ENCODE measurements around the gene SAFB. TPM values are rescaled to one million over a fixed set of nuclear protein-coding genes. Genes with fewer than 3 reads are reported as not detected.
A peak's percentile ranks its signal among the peaks of the same experiment; 100 is the strongest.

Gene SAFB
- total RNA-seq, result 100 to 1,000 TPM; 119 to 124 TPM

- ATAC-seq (replicated peaks), result peak; percentile 91
- Mint-ChIP-seq H3K4me3 (peak within 1 kb of the TSS; percentile 99), H3K9me3 (no peaks in the 10 kb centered on the region), H3K4me1 (peaks cover 46% of the 10 kb centered on the region), H3K27me3 (no peaks in the 10 kb centered on the region), H3K27ac (peak within 1 kb of the TSS; percentile 100), H3K36me3 (ENCODE audit: low read depth) (peaks cover 98% of the 10 kb centered on the region)
Measured at GRCh38 chr19:5622465-5623396, at the start of gene SAFB, which contains the start of gene SAFB2. TSS of gene SAFB (plus strand) at chr19:5623083. CDS start at chr19:5623206, 123 bp downstream. TSS of gene SAFB2 (minus strand) at chr19:5622776. CDS start at chr19:5622715, 61 bp downstream.

GRCh38 chr19:5575590-5575989 lies 47.3 kb upstream of the SAFB start:
- peak; percentile 18 for ATAC-seq (replicated peaks)
- H3K4me1 Mint-ChIP-seq, result peaks cover 8% of the 10 kb centered on the region
- H3K27ac Mint-ChIP-seq, result no peak overlapping the region

GRCh38 chr19:5578097-5578846 lies 44.6 kb upstream of the SAFB start:
- no peaks in the 10 kb centered on the region for H3K36me3 Mint-ChIP-seq (ENCODE audit: low read depth)
- H3K4me1 Mint-ChIP-seq, result peaks cover 8% of the 10 kb centered on the region
- H3K4me3 Mint-ChIP-seq, result no peak overlapping the region
- no peak overlapping the region for H3K27ac Mint-ChIP-seq
- no peaks in the 10 kb centered on the region for H3K27me3 Mint-ChIP-seq
- no peaks in the 10 kb centered on the region for H3K9me3 Mint-ChIP-seq
- ATAC-seq (replicated peaks), result peak; percentile 84

More at GRCh38 chr19:5575590-5575989, 47.3 kb upstream of the SAFB start:
- H3K9me3 Mint-ChIP-seq, result no peaks in the 10 kb centered on the region
- H3K27me3 Mint-ChIP-seq, result no peaks in the 10 kb centered on the region
- no peak overlapping the region for H3K4me3 Mint-ChIP-seq
- H3K36me3 Mint-ChIP-seq (ENCODE audit: low read depth), result no peaks in the 10 kb centered on the region

GRCh38 chr19:5579286-5579685 lies 43.6 kb upstream of the SAFB start:
- Mint-ChIP-seq H3K27me3 (no peaks in the 10 kb centered on the region), H3K4me3 (no peak overlapping the region), H3K4me1 (peaks cover 8% of the 10 kb centered on the region), H3K27ac (no peak overlapping the region), H3K9me3 (no peaks in the 10 kb centered on the region), H3K36me3 (ENCODE audit: low read depth) (peaks cover 5% of the 10 kb centered on the region)
- ATAC-seq (replicated peaks), result no peak

- H3K36me3 Mint-ChIP-seq (ENCODE audit: low read depth), result peaks cover 5% of the 10 kb centered on the region
- no peak for ATAC-seq (replicated peaks)
- no peak overlapping the region for H3K4me3 Mint-ChIP-seq
- no peaks in the 10 kb centered on the region for H3K27me3 Mint-ChIP-seq
- peaks cover 8% of the 10 kb centered on the region for H3K4me1 Mint-ChIP-seq
- no peaks in the 10 kb centered on the region for H3K9me3 Mint-ChIP-seq
- no peak overlapping the region for H3K27ac Mint-ChIP-seq
Measured at GRCh38 chr19:5579697-5580096, 43.2 kb upstream of the SAFB start.

- no peak for ATAC-seq (replicated peaks)
- Mint-ChIP-seq H3K9me3 (no peaks in the 10 kb centered on the region), H3K4me1 (peaks cover 8% of the 10 kb centered on the region)
Measured at GRCh38 chr19:5580161-5580571, 42.7 kb upstream of the SAFB start.

GRCh38 chr19:5585461-5586299 lies 37.2 kb upstream of the SAFB start:
- Mint-ChIP-seq H3K4me3 (peak overlapping the region; percentile 72), H3K4me1 (peaks cover 9% of the 10 kb centered on the region), H3K27me3 (no peaks in the 10 kb centered on the region), H3K27ac (peak overlapping the region; percentile 87), H3K9me3 (no peaks in the 10 kb centered on the region), H3K36me3 (ENCODE audit: low read depth) (peaks cover 55% of the 10 kb centered on the region)
- peak; percentile 67 for ATAC-seq (replicated peaks)

More at GRCh38 chr19:5580161-5580571, 42.7 kb upstream of the SAFB start:
- peaks cover 5% of the 10 kb centered on the region for H3K36me3 Mint-ChIP-seq (ENCODE audit: low read depth)
- H3K4me3 Mint-ChIP-seq, result no peak overlapping the region
- no peaks in the 10 kb centered on the region for H3K27me3 Mint-ChIP-seq
- H3K27ac Mint-ChIP-seq, result no peak overlapping the region

- Mint-ChIP-seq H3K36me3 (ENCODE audit: low read depth) (peaks cover 63% of the 10 kb centered on the region), H3K27me3 (no peaks in the 10 kb centered on the region), H3K4me3 (peak overlapping the region; percentile 72), H3K9me3 (no peaks in the 10 kb centered on the region), H3K4me1 (peaks cover 9% of the 10 kb centered on the region), H3K27ac (peak overlapping the region; percentile 87)
- ATAC-seq (replicated peaks), result peak; percentile 35
Measured at GRCh38 chr19:5586300-5587070, 36.4 kb upstream of the SAFB start.

- Mint-ChIP-seq H3K36me3 (ENCODE audit: low read depth) (peaks cover 69% of the 10 kb centered on the region), H3K27me3 (no peaks in the 10 kb centered on the region), H3K27ac (peak overlapping the region; percentile 30), H3K4me1 (peaks cover 9% of the 10 kb centered on the region), H3K4me3 (no peak overlapping the region), H3K9me3 (no peaks in the 10 kb centered on the region)
- ATAC-seq (replicated peaks), result no peak
Measured at GRCh38 chr19:5587071-5587455, 35.8 kb upstream of the SAFB start.

- Mint-ChIP-seq H3K4me1 (peaks cover 9% of the 10 kb centered on the region), H3K27me3 (no peaks in the 10 kb centered on the region), H3K27ac (no peak overlapping the region), H3K4me3 (no peak overlapping the region), H3K36me3 (ENCODE audit: low read depth) (peaks cover 75% of the 10 kb centered on the region), H3K9me3 (no peaks in the 10 kb centered on the region)
- ATAC-seq (replicated peaks), result no peak
Measured at GRCh38 chr19:5587661-5588060, 35.2 kb upstream of the SAFB start.

- ATAC-seq (replicated peaks), result no peak
- Mint-ChIP-seq H3K27ac (no peak overlapping the region), H3K4me1 (peaks cover 9% of the 10 kb centered on the region), H3K4me3 (no peak overlapping the region), H3K9me3 (no peaks in the 10 kb centered on the region), H3K36me3 (ENCODE audit: low read depth) (peaks cover 83% of the 10 kb centered on the region), H3K27me3 (no peaks in the 10 kb centered on the region)
Measured at GRCh38 chr19:5588441-5588840, 34.4 kb upstream of the SAFB start.

- Mint-ChIP-seq H3K27me3 (no peaks in the 10 kb centered on the region), H3K4me3 (no peak overlapping the region), H3K9me3 (no peaks in the 10 kb centered on the region), H3K27ac (no peak overlapping the region), H3K4me1 (peaks cover 9% of the 10 kb centered on the region), H3K36me3 (ENCODE audit: low read depth) (peaks cover 84% of the 10 kb centered on the region)
- no peak for ATAC-seq (replicated peaks)
Measured at GRCh38 chr19:5588906-5589676, 33.8 kb upstream of the SAFB start.

All from activated T-helper 17 cell treated with anti-CD3 and anti-CD28 coated beads, Interleukin-2, amount 50 U/mL, for 72 hours (primary cell).